ENCODE results near the gene ELOVL6. TPM values are rescaled to one million over a fixed set of nuclear protein-coding genes. Genes with fewer than 3 reads are reported as not detected.

The ELOVL6 gene
- total and polyA plus RNA-seq, 9 of the 15 experiments (the other 6 are each of a cell fraction or from before 2014, with no cell fraction given), result 18.3 to 82.6 (median 46.0) TPM

GRCh38 chr4:110085131-110085530 lies 113.3 kb downstream of the ELOVL6 start (continued):
- no peak for TF ChIP-seq NRF1 (conservative IDR thresholded peaks at IDR 0.05 in 1 of 2, IDR thresholded peaks at IDR 0.05 in 1 of 2)
- no peak for TF ChIP-seq MYBL2 (IDR thresholded peaks at IDR 0.05; ENCODE audit: low read depth)
- TF ChIP-seq MYBL2 (CRISPR knock-in tag; IDR thresholded peaks at IDR 0.05; ENCODE audit: borderline replicate concordance), result no peak
- TF ChIP-seq ETV5 (CRISPR knock-in tag; IDR thresholded peaks at IDR 0.05; ENCODE audit: low read depth), result no peak
- TF ChIP-seq PCBP1 (IDR thresholded peaks at IDR 0.05; ENCODE audit: low read depth, low read length, poor library complexity, severe bottlenecking), result no peak
- TF ChIP-seq ADNP (tag; IDR thresholded peaks at IDR 0.05), result no peak
- TF ChIP-seq NFIC (IDR thresholded peaks at IDR 0.05), result peak; percentile 91
- no peak for TF ChIP-seq CREM (IDR thresholded peaks at IDR 0.05; ENCODE audit: low read depth)
- no peak for TF ChIP-seq OTX1 (CRISPR knock-in tag; IDR thresholded peaks at IDR 0.05)
- no peak for TF ChIP-seq ZBTB49 (CRISPR knock-in tag; IDR thresholded peaks at IDR 0.05; ENCODE audit: borderline replicate concordance)
- TF ChIP-seq CTBP1 (IDR thresholded peaks at IDR 0.05; ENCODE audit: borderline replicate concordance), result peak; percentile 34; the same call in 1 of the 2 replicates
- TF ChIP-seq ZNF764 (CRISPR knock-in tag; IDR thresholded peaks at IDR 0.05; ENCODE audit: low read depth), result no peak
